H1 (cell line): ENCODE measurements around the gene ZSWIM2. TPM values are rescaled to one million over a fixed set of nuclear protein-coding genes. Genes with fewer than 3 reads are reported as not detected.

Source experiments
- CTCF ChIA-PET: fragments of 300-600 bp; sonication (Branson Sonifier 250); formaldehyde crosslinking; loops from one replicate; lab custom pipeline; 2021; ENCODE audit not compliant: partially characterized antibody; lab: Charles Lee
- POLR2A ChIA-PET: fragments of 300-600 bp; sonication (Branson Sonifier 250); formaldehyde crosslinking; loops from one replicate; lab custom pipeline; 2021; ENCODE audit warnings: inconsistent platforms; ENCODE audit not compliant: partially characterized antibody; lab: Charles Lee
- DNase-seq, 2 experiments: peaks; one replicate each; pipeline versions ENCODE4 v3.0.0 to v3.0.0-alpha.2; 2010 to 2022; ENCODE audit warnings: low spot score in 2 of 2, low read depth in 1 of 2, mixed read lengths in 1 of 2
- FAIRE-seq: peaks from 2 replicates; lab custom pipeline; 2011; peaks lifted over from hg19 to GRCh38; lab: Jason Lieb, UNC
- H2AFZ ChIP-seq: 2 replicates; pipeline ENCODE4 v1.8.1; 2012; ENCODE audit warnings: low read length, inconsistent platforms
- H2AK5ac ChIP-seq: 2 replicates; pipeline ENCODE4 v1.6.1; 2013; ENCODE audit warnings: low read depth, low read length
- H2BK120ac ChIP-seq: replicated peaks from 2 replicates; pipeline ENCODE3; 2013; ENCODE audit warnings: low read depth, low read length, inconsistent platforms
- H2BK12ac ChIP-seq: 2 replicates; pipeline ENCODE4 v1.6.1; 2013; ENCODE audit warnings: low read depth, low read length
- H2BK15ac ChIP-seq: 2 replicates; pipeline ENCODE4 v1.6.1; 2013; ENCODE audit warnings: low read length
- H2BK20ac ChIP-seq: 2 replicates; pipeline ENCODE4 v1.6.1; 2013; ENCODE audit warnings: low read length
- H2BK5ac ChIP-seq: 2 replicates; pipeline ENCODE4 v1.6.1; 2013; ENCODE audit warnings: low read depth, low read length
- H3K14ac ChIP-seq: 2 replicates; pipeline ENCODE4 v1.6.1; 2013; ENCODE audit warnings: inconsistent platforms; ENCODE audit not compliant: insufficient read length
- H3K18ac ChIP-seq: 2 replicates; pipeline ENCODE4 v1.6.1; 2013; ENCODE audit warnings: low read length; ENCODE audit errors: extremely low read depth
- H3K23ac ChIP-seq: 2 replicates; pipeline ENCODE4 v1.6.1; 2013; ENCODE audit warnings: inconsistent platforms; ENCODE audit not compliant: insufficient read length
- H3K23me2 ChIP-seq: 2 replicates; pipeline ENCODE4 v1.6.1; 2013; ENCODE audit warnings: low read depth, low read length
- H3K27ac ChIP-seq: 2 replicates; pipeline ENCODE4 v1.6.1; 2011; ENCODE audit warnings: low read depth, low read length, inconsistent platforms
- H3K27me3 ChIP-seq, 4 experiments: replicated peaks in 1 of 4; 1 replicate in 1 of 4; 2 replicates in 3 of 4; pipeline versions ENCODE4 v1.6.1 to v1.8.1; 2011 to 2013; ENCODE audit warnings: low read length in 3 of 4, mild to moderate bottlenecking in 3 of 4, inconsistent platforms in 2 of 4, mixed read lengths in 2 of 4, moderate library complexity in 1 of 4; ENCODE audit not compliant: control insufficient read depth in 3 of 4, insufficient read depth in 3 of 4; ENCODE audit errors: extremely low read depth in 1 of 4
- H3K36me3 ChIP-seq, 4 experiments: 2 replicates each; pipeline versions ENCODE4 v1.6.1 to v1.8.1; 2011 to 2013; ENCODE audit warnings: mild to moderate bottlenecking in 4 of 4, low read length in 3 of 4, moderate library complexity in 2 of 4, control low read depth in 1 of 4, inconsistent platforms in 1 of 4; ENCODE audit not compliant: insufficient read depth in 4 of 4, control insufficient read depth in 2 of 4
- H3K4ac ChIP-seq: replicated peaks from 2 replicates; pipeline ENCODE3; 2013; ENCODE audit warnings: low read length, low read depth, mixed read lengths, inconsistent platforms; ENCODE audit not compliant: insufficient read length
- H3K4me1 ChIP-seq, 4 experiments: replicated peaks in 1 of 4; 1 replicate in 1 of 4; 2 replicates in 3 of 4; pipeline versions ENCODE4 v1.6.1 to v1.8.1; 2011 to 2013; ENCODE audit warnings: low read length in 3 of 4, inconsistent platforms in 2 of 4, mixed read lengths in 1 of 4; ENCODE audit not compliant: insufficient read depth in 4 of 4, control insufficient read depth in 3 of 4
- H3K4me2 ChIP-seq, 2 experiments: 2 replicates each; pipeline versions ENCODE4 v1.6.1 to v1.8.1; 2011 to 2013; ENCODE audit warnings: low read depth in 2 of 2, low read length in 2 of 2, control low read depth in 1 of 2, inconsistent platforms in 1 of 2, mild to moderate bottlenecking in 1 of 2; ENCODE audit not compliant: insufficient read depth in 1 of 2
- H3K4me3 ChIP-seq, 4 experiments: fragments of 200-600, 300-600 bp in 1 of 4; sonication (generic), shearing (Covaris generic), sonication (Bioruptor Twin) in 1 of 4; 2 replicates each; pipeline versions ENCODE4 v1.5.1 to v1.8.1; 2011 to 2016; ENCODE audit warnings: low read length in 4 of 4, low read depth in 3 of 4, control low read depth in 2 of 4, inconsistent platforms in 2 of 4, mild to moderate bottlenecking in 2 of 4, mixed read lengths in 1 of 4, moderate library complexity in 1 of 4; ENCODE audit not compliant: insufficient read depth in 2 of 4; ENCODE audit errors: extremely low read depth in 1 of 4
- H3K56ac ChIP-seq: replicated peaks from 2 replicates; pipeline ENCODE3; 2013; ENCODE audit warnings: low read depth, mild to moderate bottlenecking, mixed read lengths, low read length, inconsistent platforms; ENCODE audit not compliant: insufficient read length
- H3K79me1 ChIP-seq: 2 replicates; pipeline ENCODE4 v1.6.1; 2013; ENCODE audit warnings: low read depth, low read length, control low read depth
- H3K79me2 ChIP-seq, 2 experiments: 2 replicates each; pipeline versions ENCODE4 v1.6.1 to v1.8.1; 2012 to 2013; ENCODE audit warnings: low read length in 2 of 2, mild to moderate bottlenecking in 2 of 2, inconsistent platforms in 1 of 2; ENCODE audit not compliant: insufficient read depth in 2 of 2, control insufficient read depth in 1 of 2
- H3K9ac ChIP-seq, 4 experiments: replicated peaks in 1 of 4; 1 replicate in 1 of 4; 2 replicates in 3 of 4; pipeline versions ENCODE4 v1.6.1 to v1.8.1; 2011 to 2013; ENCODE audit warnings: low read depth in 3 of 4, low read length in 3 of 4, control low read depth in 2 of 4, mild to moderate bottlenecking in 2 of 4, moderate library complexity in 2 of 4, inconsistent platforms in 1 of 4; ENCODE audit errors: extremely low read depth in 1 of 4
- H3K9me3 ChIP-seq, 2 experiments: 2 replicates each; pipeline versions ENCODE4 v1.6.1 to v1.8.1; 2012 to 2013; ENCODE audit warnings: mild to moderate bottlenecking in 2 of 2, moderate library complexity in 2 of 2, control low read depth in 1 of 2, inconsistent platforms in 1 of 2, low read depth in 1 of 2, low read length in 1 of 2, mixed read lengths in 1 of 2; ENCODE audit not compliant: insufficient read depth in 2 of 2
- H4K20me1 ChIP-seq, 2 experiments: replicated peaks in 1 of 2; 2 replicates each; pipeline versions ENCODE3 to v1.8.1; 2011 to 2013; ENCODE audit warnings: inconsistent platforms in 2 of 2, low read length in 2 of 2, mild to moderate bottlenecking in 1 of 2; ENCODE audit not compliant: insufficient read depth in 2 of 2, control insufficient read depth in 1 of 2
- H4K5ac ChIP-seq: 2 replicates; pipeline ENCODE4 v1.6.1; 2013; ENCODE audit warnings: low read length, low read depth, mixed read lengths, inconsistent platforms; ENCODE audit not compliant: insufficient read length
- H4K8ac ChIP-seq: 2 replicates; pipeline ENCODE4 v1.8.0; 2013; ENCODE audit warnings: mild to moderate bottlenecking, moderate library complexity, low read length, inconsistent platforms; ENCODE audit not compliant: insufficient read depth; ENCODE audit errors: extremely low read depth
- H4K91ac ChIP-seq: replicated peaks from 2 replicates; pipeline ENCODE3; 2013; ENCODE audit warnings: low read length, mixed read lengths, inconsistent platforms; ENCODE audit not compliant: insufficient read length
- JUN ChIP-seq: IDR thresholded peaks from 2 replicates; pipeline ENCODE4 v1.6.1; 2011; ENCODE audit warnings: low read depth, mild to moderate bottlenecking, improper control_type of control experiment, low read length
- SIN3A ChIP-seq, 2 experiments: IDR thresholded peaks in 1 of 2; conservative IDR thresholded peaks in 1 of 2; 2 replicates each; pipeline ENCODE4 v1.6.1; 2011 to 2012; ENCODE audit warnings: low read length in 2 of 2, improper control_type of control experiment in 1 of 2, low read depth in 1 of 2, mild to moderate bottlenecking in 1 of 2
- SUZ12 ChIP-seq: fragments of 200-600 bp; sonication (generic); IDR thresholded peaks from 2 replicates; pipeline ENCODE4 v1.6.1; 2012; ENCODE audit warnings: mild to moderate bottlenecking, inconsistent platforms, low read length, moderate library complexity, mixed read lengths
- WGBS, 2 experiments: shearing (Covaris generic) in 1 of 2; methylation state at CpG; one replicate each; pipeline versions ENCODE4 v1.1.6 to v1.1.7; 2013 to 2015; ENCODE audit warnings: low lambda C conversion rate in 2 of 2, mixed read lengths in 2 of 2, inconsistent platforms in 1 of 2, low coverage in 1 of 2, missing lambda C conversion rate in 1 of 2; ENCODE audit not compliant: insufficient replicate concordance in 2 of 2, insufficient coverage in 1 of 2, insufficient read length in 1 of 2; ENCODE audit errors: extremely low coverage in 1 of 2, missing lambda C conversion rate in 1 of 2; 5-methylcytosine and 5-hydroxymethylcytosine counted together
- polyA plus RNA-seq, 7 experiments: library from polyadenylated mRNA; depleted of rRNA in 3 of 7; stranded (reverse) in 5 of 7; unstranded in 2 of 7; fragments of >200 nt in 5 of 7; fragments of 200-250 nt in 2 of 7; gene quantifications; 1 replicate in 5 of 7; 2 replicates in 1 of 7; 4 replicates in 1 of 7; pipeline versions ENCODE4 v1.2.1 to v1.2.3, GENCODE V29; 2011 to 2013; ENCODE audit warnings: missing spikeins in 2 of 7, mixed read lengths in 2 of 7
- total RNA-seq: library from RNA; stranded (reverse); fragmentation: NEBNext Ultra II Directional; extraction: Animal tissue kit (Norgen Biotek cat#: 25700); gene quantifications from 2 replicates; pipeline ENCODE4 v1.2.1, GENCODE V29; 2021

Gene ZSWIM2
- total and polyA plus RNA-seq, 2 of the 8 experiments (the other 6 are each of a cell fraction or from before 2014, with no cell fraction given): not detected

- Histone ChIP-seq H3K4me1 (no peaks in the 10 kb centered on the region), H3K23me2 (no peaks in the 10 kb centered on the region), H3K4ac (no peak overlapping the region), H3K79me1 (no peaks in the 10 kb centered on the region), H4K8ac (no peak overlapping the region), H3K14ac (no peak overlapping the region), H2BK120ac (no peak overlapping the region), H2BK15ac (no peak overlapping the region), H3K4me3 (no peak overlapping the region), H3K56ac (no peak overlapping the region), H2AK5ac (no peak overlapping the region), H3K4me2 (no peak overlapping the region), H2BK5ac (no peak overlapping the region), H2BK20ac (no peak overlapping the region), H4K91ac (no peak overlapping the region), H4K5ac (no peak overlapping the region), H3K27me3 (no peaks in the 10 kb centered on the region)
- DNase-seq (no peak), FAIRE-seq (no peak)
- 86% methylated on average over 2 of the region's 2 CpGs; no CpG with 5 or more reads in 1 of the 2 experiments for WGBS, 2 experiments
- no peak for TF ChIP-seq JUN
- TF ChIP-seq SUZ12: no peak
- no peak for TF ChIP-seq SIN3A (conservative IDR thresholded peaks at IDR 0.05 in 1 of 2, IDR thresholded peaks at IDR 0.05 in 1 of 2; ENCODE audit: low read depth in 1 of 2, low read length in 2 of 2)
- TF ChIP-seq, all 59 proteins: peak for 0
- Histone ChIP-seq H4K20me1 (no peaks in the 10 kb centered on the region), H3K9ac (no peak overlapping the region), H3K23ac (no peak overlapping the region), H3K9me3 (no peaks in the 10 kb centered on the region), H3K27ac (no peak overlapping the region), H2AFZ (no peak overlapping the region), H3K79me2 (no peaks in the 10 kb centered on the region), H3K18ac (no peak overlapping the region), H3K36me3 (no peaks in the 10 kb centered on the region), H2BK12ac (no peak overlapping the region)
- POLR2A ChIA-PET: no interaction called here
- CTCF ChIA-PET: no interaction called here
These were observed 21.0 kb downstream of the ZSWIM2 start for GRCh38 chr2:186827862-186828492.
